SK-N-DZ (cell line): ENCODE data around the gene NF1. TPM values are rescaled to one million over a fixed set of nuclear protein-coding genes. Genes with fewer than 3 reads are reported as not detected.
"Not testable (repeated sequence)": the region's sequence is repeated elsewhere in the genome, so short reads cannot be mapped to it uniquely, and the experiment has no call there.

ENCODE experiments used
- DNase-seq: peaks from one replicate; pipeline ENCODE4 v3.0.0-alpha.2; 2015; ENCODE audit warnings: low spot score
- polyA plus RNA-seq, 2 experiments: library from polyadenylated mRNA; depleted of rRNA; stranded (reverse); fragments of >200 nt; gene quantifications; 2 replicates each; pipeline ENCODE4 v1.2.3, GENCODE V29; 2014

Gene NF1, protein sequence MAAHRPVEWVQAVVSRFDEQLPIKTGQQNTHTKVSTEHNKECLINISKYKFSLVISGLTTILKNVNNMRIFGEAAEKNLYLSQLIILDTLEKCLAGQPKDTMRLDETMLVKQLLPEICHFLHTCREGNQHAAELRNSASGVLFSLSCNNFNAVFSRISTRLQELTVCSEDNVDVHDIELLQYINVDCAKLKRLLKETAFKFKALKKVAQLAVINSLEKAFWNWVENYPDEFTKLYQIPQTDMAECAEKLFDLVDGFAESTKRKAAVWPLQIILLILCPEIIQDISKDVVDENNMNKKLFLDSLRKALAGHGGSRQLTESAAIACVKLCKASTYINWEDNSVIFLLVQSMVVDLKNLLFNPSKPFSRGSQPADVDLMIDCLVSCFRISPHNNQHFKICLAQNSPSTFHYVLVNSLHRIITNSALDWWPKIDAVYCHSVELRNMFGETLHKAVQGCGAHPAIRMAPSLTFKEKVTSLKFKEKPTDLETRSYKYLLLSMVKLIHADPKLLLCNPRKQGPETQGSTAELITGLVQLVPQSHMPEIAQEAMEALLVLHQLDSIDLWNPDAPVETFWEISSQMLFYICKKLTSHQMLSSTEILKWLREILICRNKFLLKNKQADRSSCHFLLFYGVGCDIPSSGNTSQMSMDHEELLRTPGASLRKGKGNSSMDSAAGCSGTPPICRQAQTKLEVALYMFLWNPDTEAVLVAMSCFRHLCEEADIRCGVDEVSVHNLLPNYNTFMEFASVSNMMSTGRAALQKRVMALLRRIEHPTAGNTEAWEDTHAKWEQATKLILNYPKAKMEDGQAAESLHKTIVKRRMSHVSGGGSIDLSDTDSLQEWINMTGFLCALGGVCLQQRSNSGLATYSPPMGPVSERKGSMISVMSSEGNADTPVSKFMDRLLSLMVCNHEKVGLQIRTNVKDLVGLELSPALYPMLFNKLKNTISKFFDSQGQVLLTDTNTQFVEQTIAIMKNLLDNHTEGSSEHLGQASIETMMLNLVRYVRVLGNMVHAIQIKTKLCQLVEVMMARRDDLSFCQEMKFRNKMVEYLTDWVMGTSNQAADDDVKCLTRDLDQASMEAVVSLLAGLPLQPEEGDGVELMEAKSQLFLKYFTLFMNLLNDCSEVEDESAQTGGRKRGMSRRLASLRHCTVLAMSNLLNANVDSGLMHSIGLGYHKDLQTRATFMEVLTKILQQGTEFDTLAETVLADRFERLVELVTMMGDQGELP (N-terminal part only)
- polyA plus RNA-seq (2014; cell fraction: cytosol; rRNA removed) = 11.8 and 14.5 TPM in 2 replicates
- 11.6 and 19.6 TPM in 2 replicates for polyA plus RNA-seq (2014; cell fraction: nucleus; rRNA removed)

DNA sequence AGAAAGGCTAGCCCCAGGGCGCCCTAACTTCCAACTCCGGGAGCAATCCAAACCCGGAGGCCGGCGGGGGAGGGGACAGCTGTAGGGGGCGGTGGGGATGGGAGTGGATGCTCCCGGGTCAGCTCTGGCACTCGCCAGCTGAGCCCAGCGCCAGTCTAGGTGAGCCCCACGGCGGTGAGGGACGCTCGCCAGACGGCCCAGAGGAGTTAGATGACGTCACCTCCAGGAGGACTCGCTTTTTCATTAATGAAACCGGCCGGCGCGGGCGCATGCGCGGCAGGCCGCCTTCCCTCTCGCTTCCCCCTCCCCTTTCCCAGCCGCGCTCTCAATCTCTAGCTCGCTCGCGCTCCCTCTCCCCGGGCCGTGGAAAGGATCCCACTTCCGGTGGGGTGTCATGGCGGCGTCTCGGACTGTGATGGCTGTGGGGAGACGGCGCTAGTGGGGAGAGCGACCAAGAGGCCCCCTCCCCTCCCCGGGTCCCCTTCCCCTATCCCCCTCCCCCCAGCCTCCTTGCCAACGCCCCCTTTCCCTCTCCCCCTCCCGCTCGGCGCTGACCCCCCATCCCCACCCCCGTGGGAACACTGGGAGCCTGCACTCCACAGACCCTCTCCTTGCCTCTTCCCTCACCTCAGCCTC, at the start of gene NF1:
Gene NF1 (plus strand): TSS at position 378 of the 636 bp plus-strand sequence. CDS start 333 bp downstream, outside the sequence.
- DNase-seq = peak; percentile 98

DNA sequence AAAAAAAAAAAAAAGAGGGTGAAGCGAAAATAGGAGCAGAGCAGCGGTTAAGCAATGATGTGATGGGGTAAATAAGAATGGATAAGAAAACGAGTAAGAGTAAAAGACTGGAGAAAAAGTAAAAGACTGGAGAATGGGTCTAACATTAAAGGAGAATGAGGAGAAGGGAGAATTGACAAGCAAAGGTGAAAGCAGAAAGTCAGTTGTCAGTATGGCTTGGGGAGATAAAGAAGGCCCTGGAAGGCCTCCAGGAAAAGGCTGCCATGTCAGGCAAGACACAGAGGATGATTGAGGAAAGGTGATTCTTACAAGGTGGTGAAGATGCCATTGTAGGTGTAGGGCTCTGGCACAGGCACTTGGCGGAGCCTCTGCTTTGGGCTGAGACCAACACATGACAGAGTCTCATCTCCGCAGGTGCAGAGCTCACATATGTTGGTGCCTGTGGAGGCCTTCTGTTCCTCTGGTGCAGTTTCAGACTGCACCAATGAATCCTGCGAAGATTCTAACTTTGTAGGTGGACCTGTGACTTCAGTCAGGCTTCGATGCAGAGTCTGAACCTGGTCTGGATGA, 47.8 kb upstream of the NF1 start:
- not testable (repeated sequence) for DNase-seq

DNA sequence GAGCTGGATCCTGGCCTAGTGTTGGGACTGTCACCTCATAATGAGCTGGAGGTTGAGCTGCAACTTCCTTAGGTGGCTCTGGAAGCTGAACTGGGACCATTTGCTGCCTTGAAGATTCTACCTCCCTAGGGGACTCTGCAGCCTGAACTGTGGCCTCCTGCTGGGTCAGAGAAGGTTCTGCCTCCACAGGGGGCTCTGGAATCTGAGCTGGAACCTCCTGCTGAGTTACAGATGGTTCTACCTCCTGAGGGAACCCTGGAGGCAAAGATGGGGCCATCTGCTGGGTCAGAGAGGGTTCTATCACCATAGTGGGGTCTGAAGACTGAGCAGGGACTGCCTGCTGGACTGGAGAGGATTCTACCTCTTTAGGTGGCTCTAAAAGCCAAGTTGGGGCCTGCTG, 46.6 kb upstream of the NF1 start:
- no peak for DNase-seq

DNA sequence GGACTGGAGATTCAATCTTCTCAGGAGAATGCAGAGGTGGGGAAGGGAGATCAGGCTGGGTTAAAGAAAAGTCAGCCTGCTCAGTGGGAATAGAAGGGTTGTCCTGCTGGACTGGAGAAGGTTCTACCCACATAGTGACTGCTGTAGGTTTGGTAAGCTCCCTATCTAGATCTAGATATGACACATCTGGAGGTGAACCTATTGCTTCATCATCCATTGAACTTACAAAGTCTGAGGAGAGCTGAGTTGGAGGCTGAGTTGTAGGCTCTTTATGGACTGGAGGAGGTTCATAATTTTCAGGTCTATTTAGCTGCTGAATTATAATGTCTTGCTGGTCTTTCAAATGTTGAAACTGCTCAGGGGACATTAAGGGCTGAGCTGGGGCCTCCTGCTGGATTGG, 46.0 kb upstream of the NF1 start:
- no peak for DNase-seq

DNA sequence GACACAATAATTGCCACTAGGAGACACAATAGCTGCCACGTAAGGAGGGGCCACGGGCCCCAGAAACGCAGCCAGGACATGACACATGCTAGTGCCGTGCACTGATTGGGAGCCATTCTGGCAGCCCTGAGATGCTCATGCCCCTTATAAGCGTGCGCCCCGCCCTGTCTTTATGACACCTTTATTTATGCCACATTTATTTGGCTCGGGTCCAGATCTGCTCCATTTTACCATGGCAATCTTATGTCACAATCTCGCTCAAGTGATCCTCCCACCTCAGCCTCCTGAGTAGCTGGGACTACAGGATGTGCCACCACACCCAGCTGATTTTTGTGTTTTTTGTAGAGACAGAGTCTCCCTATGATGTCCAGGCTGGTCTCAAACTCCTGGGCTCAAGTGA, 43.8 kb upstream of the NF1 start:
- DNase-seq = no peak

DNA sequence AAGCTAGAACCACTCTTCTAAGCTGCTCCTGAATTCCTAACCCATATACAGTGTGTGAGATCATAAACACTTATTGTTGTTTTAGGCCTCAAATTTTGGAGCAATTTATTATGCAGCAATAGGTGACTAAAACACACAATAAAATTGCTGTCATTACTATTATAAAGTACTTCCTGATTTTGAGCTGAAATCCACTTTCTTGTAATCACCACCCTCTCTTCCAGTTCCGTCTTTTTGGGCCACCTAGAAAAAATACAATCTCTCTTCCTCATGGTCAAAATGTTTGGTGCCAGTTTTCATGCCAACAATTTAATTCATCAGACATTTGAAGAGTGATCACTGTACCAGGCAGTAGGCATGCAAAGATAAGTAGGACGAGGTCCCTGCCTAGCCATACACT, 43.3 kb upstream of the NF1 start:
- no peak for DNase-seq

DNA sequence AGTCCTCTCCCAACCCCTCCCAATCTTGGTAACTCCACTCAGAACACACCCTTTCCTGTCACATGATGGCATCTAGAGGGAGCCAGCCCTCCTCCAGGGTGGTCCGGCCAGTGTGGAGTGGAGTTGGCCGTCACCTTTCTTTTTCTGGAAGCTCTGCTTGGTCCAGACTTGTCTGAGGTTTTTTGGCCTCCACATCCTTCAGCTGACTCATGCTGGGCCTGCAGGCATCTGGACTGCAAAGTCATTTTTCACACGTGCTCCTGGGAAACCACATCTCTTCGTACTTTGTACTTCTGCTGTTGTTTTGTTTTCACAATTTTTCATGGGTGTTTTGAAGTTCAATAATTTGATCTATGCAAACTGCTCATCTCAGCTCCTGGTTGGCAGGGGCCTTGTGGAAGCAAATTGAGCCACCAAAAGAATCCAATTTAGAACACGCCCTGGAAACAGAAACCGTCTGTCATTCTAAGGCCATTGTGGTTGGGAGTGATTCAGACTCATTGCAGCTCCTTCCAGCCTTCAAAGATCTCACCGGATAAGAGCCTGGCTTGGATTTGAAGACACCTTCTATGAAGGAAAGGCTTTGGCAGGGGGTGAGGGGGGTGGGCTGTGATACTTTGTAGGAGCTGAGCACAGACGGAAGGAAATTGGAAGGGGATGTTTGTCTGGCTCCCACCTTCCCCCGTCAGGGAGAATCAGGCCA, 42.4 kb upstream of the NF1 start:
- no peak for DNase-seq

DNA sequence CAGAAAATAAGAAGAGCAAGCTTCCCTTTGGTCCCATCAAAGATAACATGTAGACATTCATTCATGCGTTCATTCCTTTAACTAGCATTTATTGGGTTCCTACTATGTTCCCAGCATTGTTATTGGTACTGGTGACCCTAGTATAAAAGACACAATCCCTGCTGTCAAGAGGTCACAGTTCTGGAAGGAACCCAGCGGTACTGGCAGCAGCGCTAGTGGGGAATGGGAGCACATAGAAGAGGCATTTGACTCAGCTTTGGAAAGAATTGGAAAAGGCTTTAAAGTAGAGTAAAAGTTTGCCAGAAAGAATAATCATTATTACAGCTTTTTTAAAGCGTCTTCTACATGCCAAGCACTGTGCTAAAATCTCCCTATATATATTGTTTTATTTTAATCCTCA, 41.7 kb upstream of the NF1 start:
- DNase-seq = no peak

DNA sequence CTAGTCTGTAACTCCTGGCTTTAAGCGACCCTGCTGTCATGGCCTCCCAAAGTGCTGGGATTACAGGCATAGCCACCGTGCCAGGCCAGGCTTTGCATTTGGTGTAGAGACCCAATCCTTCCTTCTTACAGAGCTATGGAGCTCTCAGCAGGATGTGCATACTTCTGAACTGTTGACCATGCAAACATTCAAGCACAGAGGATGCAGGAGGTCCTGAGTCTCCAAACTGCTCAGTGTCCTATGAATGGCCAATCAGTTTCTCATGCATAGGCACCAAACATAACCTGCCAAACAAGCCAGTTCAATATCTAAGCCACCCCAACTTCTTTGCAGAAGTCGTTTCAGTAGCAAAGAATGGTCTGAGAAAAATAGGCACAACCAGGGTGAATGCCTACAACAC, 40.0 kb upstream of the NF1 start:
- no peak for DNase-seq

DNA sequence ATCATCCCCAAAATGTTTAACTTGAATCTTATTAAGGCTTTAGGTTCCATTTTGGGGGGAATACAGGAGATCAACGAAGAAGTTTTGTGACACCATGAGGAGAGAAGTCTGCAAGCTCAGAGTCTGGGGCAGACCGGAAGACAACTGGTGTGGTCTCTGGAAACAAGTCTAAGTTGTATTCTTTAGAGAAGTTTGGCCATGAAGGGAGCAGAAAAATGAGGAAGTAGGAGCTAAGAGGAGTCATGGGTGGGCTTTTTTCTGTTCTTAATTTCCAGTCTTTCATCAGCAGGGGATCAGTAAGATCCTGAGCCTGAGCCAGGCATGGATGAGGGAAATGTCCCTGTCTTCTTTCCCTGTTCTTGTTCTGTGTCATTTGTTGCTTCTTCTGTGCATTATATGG, 35.8 kb upstream of the NF1 start:
- DNase-seq = no peak

DNA sequence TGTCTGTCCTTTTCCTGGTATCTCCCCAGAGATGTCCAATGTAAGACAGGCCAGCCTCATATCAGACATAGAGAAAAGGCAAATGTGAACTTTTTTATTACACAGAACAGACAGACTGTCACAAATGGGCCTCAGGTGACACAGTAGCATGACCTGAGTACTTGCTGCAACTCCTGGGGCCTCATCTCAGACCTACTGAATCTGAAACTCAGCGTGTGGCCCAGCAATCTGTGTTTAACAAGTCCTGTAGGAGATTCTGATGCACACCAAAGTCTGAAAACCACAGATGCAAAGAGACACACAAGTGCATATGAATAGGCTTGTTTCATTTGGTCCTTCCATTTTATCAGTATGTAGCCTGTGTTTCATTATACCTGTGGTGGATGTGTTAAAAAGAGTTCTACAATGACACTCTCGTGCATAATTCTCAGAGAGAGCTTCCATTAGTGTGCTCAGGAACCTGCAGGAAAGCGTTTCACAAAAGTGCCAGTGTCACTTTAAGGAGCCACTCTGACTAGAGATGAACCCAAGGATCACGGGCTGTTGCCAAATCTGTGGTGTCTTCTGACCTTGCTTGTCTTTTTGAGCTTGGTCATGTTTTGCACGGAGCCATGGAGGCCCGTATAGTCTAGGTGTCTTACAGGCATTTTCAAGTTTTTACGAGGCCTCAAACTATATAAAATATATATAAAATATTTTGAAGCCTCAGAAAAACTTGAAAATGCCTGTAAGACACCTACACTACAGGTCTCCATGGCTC, 33.8 kb upstream of the NF1 start:
- no peak for DNase-seq

DNA sequence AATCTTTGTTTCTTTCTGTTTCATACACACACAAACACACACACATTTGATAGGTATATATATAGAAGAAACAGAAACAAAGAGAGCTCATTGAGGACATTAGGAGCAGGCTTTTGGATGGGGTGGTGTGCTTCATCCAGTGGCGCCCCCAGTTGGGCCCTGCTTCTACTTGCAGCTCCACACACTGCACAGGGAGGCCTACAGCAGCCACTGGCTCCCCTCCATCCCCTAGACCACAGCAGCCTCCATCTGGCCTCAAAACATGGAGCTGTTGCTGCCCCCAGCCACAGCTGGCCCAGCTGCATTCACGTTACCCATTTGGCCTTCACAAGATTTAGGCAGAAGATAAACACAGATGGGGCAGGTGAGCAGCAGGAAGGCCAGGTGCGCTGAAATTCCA, 33.1 kb upstream of the NF1 start:
- no peak for DNase-seq

DNA sequence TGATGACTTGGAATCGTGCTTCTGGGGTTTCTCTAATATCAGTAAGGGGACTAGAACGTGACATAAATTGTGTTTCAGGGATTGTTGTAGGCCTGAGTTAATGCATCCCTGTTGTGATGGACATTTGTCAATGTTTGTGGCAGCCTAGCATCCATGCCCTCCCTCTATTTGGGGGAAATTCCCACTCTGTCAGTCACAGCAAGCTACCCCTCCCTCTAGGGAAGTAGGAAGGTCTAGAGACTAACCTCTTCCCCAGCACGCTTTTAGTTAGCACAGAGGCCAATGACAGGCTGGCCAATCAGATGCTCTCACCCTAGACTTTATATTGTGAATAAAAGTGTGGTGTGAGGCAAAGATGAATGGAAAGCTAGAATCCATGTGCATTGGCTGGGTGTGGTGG, 32.4 kb upstream of the NF1 start:
- DNase-seq = no peak

DNA sequence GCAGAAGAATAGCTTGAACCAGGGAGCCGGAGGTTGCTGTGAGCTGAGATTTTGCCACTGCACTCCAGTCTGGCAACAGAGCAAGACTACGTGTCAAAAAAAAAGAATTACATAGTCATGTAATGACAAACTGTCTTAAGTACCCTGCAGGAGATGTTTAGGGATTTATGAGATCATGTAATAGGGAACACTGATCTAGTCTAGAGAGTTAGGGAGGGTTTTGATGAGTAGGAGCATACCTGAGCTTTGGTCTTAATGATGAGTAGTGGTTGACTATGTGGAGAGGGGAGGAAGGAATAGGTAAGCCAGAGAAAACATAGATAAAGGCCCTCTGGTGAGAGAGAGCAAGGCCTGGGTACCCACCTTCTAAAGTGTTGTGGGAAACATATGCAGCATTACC, 30.1 kb upstream of the NF1 start:
- no peak for DNase-seq

DNA sequence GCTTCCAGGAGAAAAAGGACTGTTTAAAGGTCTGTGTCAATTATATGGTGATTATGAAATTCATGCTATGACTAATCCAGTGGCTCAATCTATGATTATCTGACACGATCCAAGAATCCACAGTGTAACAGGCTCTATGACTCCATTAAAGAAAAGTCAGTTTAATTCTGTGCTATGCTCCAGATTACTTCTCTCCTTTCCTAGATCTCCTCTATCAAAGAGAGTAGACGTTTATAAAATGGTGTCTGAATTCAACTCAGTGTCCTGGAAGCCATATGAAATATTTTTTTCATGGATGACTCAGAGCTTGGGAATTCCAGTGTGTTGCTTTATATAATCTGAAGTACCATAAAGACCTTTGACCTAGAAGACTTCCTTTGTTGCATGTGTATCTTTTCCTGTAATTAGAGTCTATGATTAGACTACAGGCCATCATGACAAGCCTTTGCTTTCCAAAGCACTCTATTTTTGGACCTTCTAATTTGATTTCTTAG, 27.0 kb upstream of the NF1 start:
- DNase-seq = no peak

DNA sequence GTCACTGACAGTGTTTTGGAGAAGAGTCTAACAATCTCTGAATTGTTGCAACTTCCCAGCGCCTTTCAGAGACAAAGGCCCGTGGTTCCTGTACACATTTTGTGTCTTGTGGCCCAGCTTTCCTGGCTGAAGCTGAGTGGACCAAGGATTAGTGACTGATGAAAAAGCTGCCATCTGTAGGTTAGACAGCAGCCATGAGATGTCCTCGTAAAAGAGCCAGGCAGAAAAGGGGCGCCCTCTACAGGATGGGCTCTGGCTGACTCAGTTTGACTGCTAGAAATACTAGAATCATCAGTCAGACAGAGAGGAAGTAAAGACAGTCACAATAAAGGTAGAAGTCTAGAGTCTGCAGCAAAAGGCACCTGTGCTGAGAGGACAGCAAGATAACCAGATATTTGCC, 26.5 kb upstream of the NF1 start:
- DNase-seq = peak; percentile 29

DNA sequence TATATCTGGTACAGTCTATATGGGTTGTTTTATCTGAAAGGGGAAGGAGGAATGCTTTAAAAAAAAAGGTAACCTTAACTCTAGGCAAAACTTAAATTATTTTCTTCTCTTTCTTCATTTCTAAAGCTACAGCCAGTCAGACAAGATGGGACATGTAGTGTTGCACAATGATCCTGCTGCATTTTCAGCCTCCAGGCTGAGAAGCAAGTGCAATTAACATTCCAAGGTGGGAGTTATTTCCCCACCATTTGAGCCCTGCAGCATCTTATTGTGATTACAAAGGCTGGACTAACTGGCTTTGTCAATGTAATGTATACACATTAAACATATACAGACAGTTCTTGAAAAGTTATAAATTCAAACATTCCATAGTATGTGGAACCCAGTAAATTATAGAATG, 22.6 kb upstream of the NF1 start:
- DNase-seq = no peak

DNA sequence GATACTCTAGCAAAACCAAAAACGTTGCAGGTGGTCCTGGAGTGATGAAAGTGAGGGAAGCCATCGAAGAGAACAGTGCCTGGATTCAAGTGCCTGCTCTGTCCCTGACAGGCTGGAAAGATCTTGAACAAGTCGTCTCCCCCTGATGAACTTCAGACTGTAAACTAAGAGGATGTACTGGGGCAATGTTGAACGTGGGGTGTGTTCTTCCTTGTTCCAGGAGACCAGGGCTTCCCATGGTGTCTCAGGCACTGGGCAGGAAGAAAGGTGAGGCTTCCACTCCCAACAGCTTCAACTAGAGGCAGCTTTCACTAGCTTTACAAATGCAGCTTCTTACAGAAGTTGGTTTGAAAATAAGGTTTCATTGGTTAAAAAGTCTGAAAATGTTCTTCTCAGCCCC, 21.4 kb upstream of the NF1 start:
- no peak for DNase-seq

DNA sequence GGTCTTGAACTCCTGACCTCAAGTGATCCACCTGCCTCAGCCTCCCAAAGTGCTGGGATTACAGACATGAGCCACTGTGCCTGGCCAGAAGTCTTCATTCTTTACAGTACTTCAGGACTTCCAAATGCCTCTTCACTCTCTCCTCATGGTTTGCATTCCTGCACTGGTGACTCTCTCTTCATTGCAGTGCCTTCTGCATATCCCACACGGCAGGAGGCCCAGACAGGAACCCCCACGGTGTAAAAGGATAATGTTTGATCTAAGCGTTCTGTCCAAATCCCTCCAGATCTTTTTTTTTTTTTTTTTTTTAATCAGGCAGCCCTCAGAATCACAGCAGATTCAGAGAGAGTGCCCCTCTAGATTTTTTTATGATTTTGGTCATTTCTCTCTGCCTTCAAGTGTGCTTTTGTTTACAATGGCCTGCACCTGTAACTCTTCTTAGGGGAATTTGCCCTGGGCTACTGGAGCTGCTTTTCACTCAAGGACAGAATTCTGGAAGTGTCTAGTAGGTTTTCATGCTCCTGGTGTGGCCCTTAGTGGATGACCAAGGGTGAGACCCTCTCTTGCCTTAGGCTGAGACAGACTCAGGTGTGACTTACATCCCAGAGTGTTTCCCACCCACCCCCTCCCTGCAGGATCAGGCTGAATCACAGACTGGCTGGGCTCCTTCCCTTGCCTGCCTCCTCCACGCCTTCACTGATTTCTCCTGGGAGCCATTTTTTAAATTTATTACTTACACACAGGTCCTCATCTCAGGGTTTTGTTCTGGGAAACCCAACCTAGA, 19.8 kb upstream of the NF1 start:
- no peak for DNase-seq
